ENCODE measurements around the gene PLIN1.

DNA sequence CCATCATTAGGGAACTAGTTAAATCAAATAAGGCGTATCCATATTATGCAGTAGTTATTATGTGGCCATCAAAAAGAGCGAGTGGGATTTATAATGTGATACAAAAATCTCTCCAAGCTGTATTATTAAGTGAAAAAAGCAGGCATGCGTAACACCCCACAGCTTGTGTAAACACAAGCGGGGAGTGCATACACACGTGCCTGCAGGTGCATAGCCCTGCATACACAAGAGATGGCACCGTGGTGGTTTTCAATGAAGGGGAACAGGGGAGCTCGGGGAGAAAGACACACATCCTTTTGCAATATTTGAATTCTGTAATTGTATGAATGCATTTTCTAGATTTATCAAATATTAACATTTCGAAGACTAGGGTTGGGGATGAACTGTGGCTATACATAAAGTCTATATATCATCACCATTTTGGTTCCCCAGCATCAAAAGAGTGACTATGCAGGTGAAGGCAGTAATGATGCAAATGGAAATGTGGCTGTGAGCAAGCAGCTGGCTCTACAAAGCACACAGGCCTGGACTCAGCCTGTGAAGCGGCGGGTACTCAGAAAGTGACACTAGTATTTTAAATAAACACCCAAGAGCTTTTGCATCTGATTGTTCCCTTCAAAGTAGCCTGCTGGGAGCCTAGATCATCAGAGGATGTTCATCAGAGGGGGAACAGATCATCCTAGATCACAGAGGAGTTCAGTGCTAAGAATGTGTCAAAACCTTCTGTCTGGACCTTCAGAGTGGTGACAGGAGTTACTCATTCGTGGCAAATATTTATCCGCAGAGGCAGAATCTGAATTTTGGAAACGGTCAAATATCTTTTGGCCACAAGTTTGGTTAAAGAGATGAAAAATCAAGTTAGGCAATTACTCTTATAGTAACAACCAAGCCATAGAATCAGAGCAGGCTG, 14.5 kb downstream of the PLIN1 start:
- TF ChIP-seq CTCF (IDR thresholded peaks at IDR 0.05 in 2 of 3, conservative IDR thresholded peaks at IDR 0.05 in 1 of 3; ENCODE audit: borderline replicate concordance in 1 of 3, insufficient read depth in 1 of 3, low read depth in 2 of 3, low read length in 2 of 3) (no peak), CEBPB (IDR thresholded peaks at IDR 0.05; ENCODE audit: low read depth) (no peak), ZNF274 (IDR thresholded peaks at IDR 0.05; ENCODE audit: low read depth, low read length) (no peak), POLR2A (IDR thresholded peaks at IDR 0.05; ENCODE audit: borderline replicate concordance, extremely low read depth, insufficient read depth, insufficient read length) (no peak)
- TF ChIP-seq, protein P1, sequence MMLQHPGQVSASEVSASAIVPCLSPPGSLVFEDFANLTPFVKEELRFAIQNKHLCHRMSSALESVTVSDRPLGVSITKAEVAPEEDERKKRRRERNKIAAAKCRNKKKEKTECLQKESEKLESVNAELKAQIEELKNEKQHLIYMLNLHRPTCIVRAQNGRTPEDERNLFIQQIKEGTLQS (IDR thresholded peaks at IDR 0.05): no peak
